Neuron (in vitro differentiated cells): ENCODE measurements around the gene S100A1.

ENCODE experiments used
- H2AFZ ChIP-seq: one replicate; pipeline ENCODE4 v1.6.1; 2013; ENCODE audit warnings: low read depth, mild to moderate bottlenecking, inconsistent platforms, low read length, moderate library complexity
- H3K27me3 ChIP-seq: one replicate; pipeline ENCODE4 v1.6.1; 2013; ENCODE audit warnings: low read length; ENCODE audit not compliant: insufficient read depth
- H3K36me3 ChIP-seq: one replicate; pipeline ENCODE4 v1.6.1; 2013; ENCODE audit warnings: low read length; ENCODE audit not compliant: insufficient read depth
- H3K4me1 ChIP-seq: one replicate; pipeline ENCODE4 v1.6.1; 2013; ENCODE audit warnings: low read length; ENCODE audit not compliant: insufficient read depth
- H3K4me3 ChIP-seq: 2 replicates; pipeline ENCODE4 v1.5.1; 2013; ENCODE audit warnings: mild to moderate bottlenecking, low read length, moderate library complexity
- H3K9me3 ChIP-seq: one replicate; pipeline ENCODE4 v1.6.1; 2013; ENCODE audit warnings: low read length

Gene S100A1

GRCh38 chr1:153598309-153599172 lies 29.7 kb upstream of the S100A1 start:
- H2AFZ ChIP-seq: no peak overlapping the region
- no peaks in the 10 kb centered on the region for H3K9me3 ChIP-seq
- H3K27me3 ChIP-seq: no peaks in the 10 kb centered on the region
- no peak overlapping the region for H3K4me3 ChIP-seq
- H3K4me1 ChIP-seq: peaks cover 8% of the 10 kb centered on the region
- H3K36me3 ChIP-seq: no peaks in the 10 kb centered on the region

- peaks cover 8% of the 10 kb centered on the region for H3K4me1 ChIP-seq
- no peaks in the 10 kb centered on the region for H3K27me3 ChIP-seq
- no peak overlapping the region for H2AFZ ChIP-seq
- H3K36me3 ChIP-seq: no peaks in the 10 kb centered on the region
- H3K9me3 ChIP-seq: no peaks in the 10 kb centered on the region
- H3K4me3 ChIP-seq: no peak overlapping the region
Observed at GRCh38 chr1:153599847-153600246, 28.4 kb upstream of the S100A1 start.

- no peak overlapping the region for H2AFZ ChIP-seq
- no peaks in the 10 kb centered on the region for H3K36me3 ChIP-seq
- H3K4me3 ChIP-seq: no peak overlapping the region
- H3K4me1 ChIP-seq: peaks cover 8% of the 10 kb centered on the region
- H3K9me3 ChIP-seq: no peaks in the 10 kb centered on the region
- H3K27me3 ChIP-seq: no peaks in the 10 kb centered on the region
Observed at GRCh38 chr1:153602749-153603148, 25.5 kb upstream of the S100A1 start.

GRCh38 chr1:153606194-153606593 lies 22.0 kb upstream of the S100A1 start:
- Histone ChIP-seq H3K36me3 (no peaks in the 10 kb centered on the region), H3K4me3 (no peak overlapping the region), H2AFZ (no peak overlapping the region), H3K9me3 (no peaks in the 10 kb centered on the region), H3K4me1 (peaks cover 17% of the 10 kb centered on the region), H3K27me3 (no peaks in the 10 kb centered on the region)

GRCh38 chr1:153607381-153607780 lies 20.9 kb upstream of the S100A1 start:
- Histone ChIP-seq H3K27me3 (no peaks in the 10 kb centered on the region), H3K4me3 (no peak overlapping the region), H3K9me3 (no peaks in the 10 kb centered on the region), H3K4me1 (peaks cover 24% of the 10 kb centered on the region), H3K36me3 (no peaks in the 10 kb centered on the region), H2AFZ (no peak overlapping the region)

- Histone ChIP-seq H3K9me3 (no peaks in the 10 kb centered on the region), H3K27me3 (no peaks in the 10 kb centered on the region), H2AFZ (no peak overlapping the region), H3K4me1 (peaks cover 28% of the 10 kb centered on the region), H3K36me3 (no peaks in the 10 kb centered on the region), H3K4me3 (no peak overlapping the region)
Observed at GRCh38 chr1:153608089-153608682, 20.0 kb upstream of the S100A1 start.

- H3K36me3 ChIP-seq: no peaks in the 10 kb centered on the region
- peaks cover 28% of the 10 kb centered on the region for H3K4me1 ChIP-seq
- peak overlapping the region; percentile 11 for H3K4me3 ChIP-seq
- H3K9me3 ChIP-seq: no peaks in the 10 kb centered on the region
- no peaks in the 10 kb centered on the region for H3K27me3 ChIP-seq
- H2AFZ ChIP-seq: peak overlapping the region; percentile 18
Observed at GRCh38 chr1:153608742-153609584, 19.3 kb upstream of the S100A1 start.

GRCh38 chr1:153609585-153609907 lies 18.7 kb upstream of the S100A1 start:
- no peak overlapping the region for H3K4me3 ChIP-seq
- H3K9me3 ChIP-seq: no peaks in the 10 kb centered on the region
- no peaks in the 10 kb centered on the region for H3K36me3 ChIP-seq
- H2AFZ ChIP-seq: no peak overlapping the region
- H3K4me1 ChIP-seq: peaks cover 28% of the 10 kb centered on the region
- no peaks in the 10 kb centered on the region for H3K27me3 ChIP-seq

- no peaks in the 10 kb centered on the region for H3K9me3 ChIP-seq
- no peak overlapping the region for H2AFZ ChIP-seq
- H3K4me3 ChIP-seq: no peak overlapping the region
- H3K36me3 ChIP-seq: no peaks in the 10 kb centered on the region
- peaks cover 28% of the 10 kb centered on the region for H3K4me1 ChIP-seq
- H3K27me3 ChIP-seq: no peaks in the 10 kb centered on the region
Observed at GRCh38 chr1:153610334-153610733, 17.9 kb upstream of the S100A1 start.

- H3K27me3 ChIP-seq: no peaks in the 10 kb centered on the region
- peaks cover 28% of the 10 kb centered on the region for H3K4me1 ChIP-seq
- H3K36me3 ChIP-seq: no peaks in the 10 kb centered on the region
- H3K9me3 ChIP-seq: no peaks in the 10 kb centered on the region
- H3K4me3 ChIP-seq: no peak overlapping the region
- H2AFZ ChIP-seq: no peak overlapping the region
Observed at GRCh38 chr1:153610811-153611301, 17.4 kb upstream of the S100A1 start.

GRCh38 chr1:153611356-153611755 lies 16.9 kb upstream of the S100A1 start:
- Histone ChIP-seq H3K4me3 (no peak overlapping the region), H3K27me3 (no peaks in the 10 kb centered on the region), H2AFZ (no peak overlapping the region), H3K36me3 (no peaks in the 10 kb centered on the region), H3K9me3 (no peaks in the 10 kb centered on the region), H3K4me1 (peaks cover 28% of the 10 kb centered on the region)

GRCh38 chr1:153612111-153612754 lies 16.0 kb upstream of the S100A1 start:
- peak overlapping the region; percentile 8 for H2AFZ ChIP-seq
- H3K27me3 ChIP-seq: no peaks in the 10 kb centered on the region
- H3K4me3 ChIP-seq: peak overlapping the region; percentile 13
- peaks cover 28% of the 10 kb centered on the region for H3K4me1 ChIP-seq
- no peaks in the 10 kb centered on the region for H3K9me3 ChIP-seq
- H3K36me3 ChIP-seq: no peaks in the 10 kb centered on the region
